ENCODE data around the gene G2E3.
"Not testable (repeated sequence)": the region's sequence is repeated elsewhere in the genome, so short reads cannot be mapped to it uniquely, and the experiment has no call there.

Gene G2E3

DNA sequence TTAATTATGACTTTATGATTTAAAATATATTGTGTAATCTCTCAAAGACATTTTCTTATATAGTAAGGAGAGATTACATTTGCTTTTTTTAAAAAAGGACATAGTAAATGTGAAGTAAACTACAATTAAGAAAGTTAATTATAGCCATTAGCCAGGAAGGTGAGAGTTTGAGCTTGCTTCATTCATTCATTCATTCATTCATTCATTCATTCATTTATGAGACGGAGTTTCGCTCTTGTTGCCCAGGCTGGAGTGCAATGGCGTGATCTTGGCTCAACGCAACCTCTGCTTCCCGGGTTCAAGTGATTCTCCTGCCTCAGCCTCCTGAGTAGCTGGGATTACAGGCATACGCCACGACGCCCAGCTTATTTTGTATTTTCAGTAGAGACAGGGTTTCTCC, 45.7 kb downstream of the G2E3 start:
- DNase-seq (ENCODE audit: low read depth) = not testable (repeated sequence)

DNA sequence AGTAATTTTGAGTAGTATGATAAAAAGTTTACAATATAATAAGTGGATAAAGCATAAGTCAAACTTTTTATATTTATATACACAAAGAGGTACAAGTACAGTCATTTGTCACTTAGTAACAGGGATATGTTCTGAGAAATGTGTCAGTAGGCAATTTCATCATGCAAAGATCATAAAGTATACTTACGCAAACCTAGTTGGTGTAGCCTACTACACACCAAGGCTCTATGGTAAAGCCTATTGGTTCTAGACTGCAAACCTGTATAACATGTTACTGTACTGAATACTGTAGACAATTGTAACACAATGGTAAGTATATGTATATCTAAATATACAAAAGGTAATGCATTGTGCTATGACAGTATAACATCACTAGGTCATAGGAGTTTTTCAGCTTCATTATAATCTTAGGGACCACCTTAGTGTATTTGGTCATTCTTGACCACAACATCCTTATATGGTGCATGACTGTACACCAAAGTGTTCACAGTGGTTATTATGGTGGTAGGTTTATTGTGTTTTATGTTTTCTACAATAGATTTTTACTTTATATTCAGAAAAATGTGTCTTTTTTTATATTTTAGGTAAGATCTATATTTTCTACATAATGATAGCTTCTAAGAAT, 48.3 kb downstream of the G2E3 start:
- peak; percentile 71 for DNase-seq (ENCODE audit: low read depth)

DNA sequence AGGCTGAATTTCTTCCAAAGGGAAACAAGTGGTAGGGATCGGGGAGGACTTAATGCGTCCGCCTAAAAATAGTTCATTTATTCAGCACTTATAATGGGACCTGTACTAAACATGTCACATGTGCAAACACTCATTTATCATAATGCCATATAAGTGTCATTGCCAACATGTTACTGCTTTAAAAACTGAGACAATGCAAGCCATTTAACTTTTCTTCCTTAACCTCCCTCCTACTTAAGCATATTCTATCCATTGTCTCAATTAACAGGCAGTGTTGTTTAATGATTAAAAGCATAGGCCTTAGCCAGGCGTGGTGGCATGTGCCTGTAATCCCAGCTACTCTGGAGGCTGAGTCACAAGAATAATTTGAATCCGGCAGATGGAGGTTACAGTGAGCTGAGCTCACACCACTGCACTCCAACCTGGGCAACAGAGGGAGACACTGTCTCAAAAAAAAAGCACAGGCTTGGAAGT, 49.6 kb downstream of the G2E3 start:
- DNase-seq (ENCODE audit: low read depth) = peak; percentile 73

DNA sequence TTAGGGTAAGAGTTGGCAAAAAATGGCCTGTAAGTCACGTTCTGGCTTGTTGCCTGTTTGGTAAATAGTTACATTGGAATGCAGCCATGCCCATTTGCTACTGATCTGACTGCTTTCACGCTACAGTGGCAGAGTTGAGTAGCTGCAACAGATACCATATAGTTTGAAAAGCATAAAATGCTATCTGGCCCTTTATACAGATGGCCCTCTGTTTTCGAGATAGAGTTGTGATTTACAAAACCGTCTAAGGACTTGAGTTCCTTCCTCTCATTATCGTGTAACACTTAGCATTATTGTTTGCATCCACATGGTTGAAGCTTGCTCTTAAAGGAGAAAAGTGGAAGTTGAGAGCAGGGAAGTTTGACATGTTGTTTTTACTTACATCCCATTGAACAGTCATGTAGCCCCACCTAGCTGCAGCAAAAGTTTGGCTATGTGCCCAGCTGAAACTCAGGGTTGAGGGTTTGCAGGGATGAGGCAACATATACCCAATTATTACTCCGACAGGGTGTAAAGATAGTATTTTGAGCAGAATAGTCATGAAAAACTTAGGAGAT, 51.9 kb downstream of the G2E3 start:
- peak; percentile 58 for DNase-seq (ENCODE audit: low read depth)

DNA sequence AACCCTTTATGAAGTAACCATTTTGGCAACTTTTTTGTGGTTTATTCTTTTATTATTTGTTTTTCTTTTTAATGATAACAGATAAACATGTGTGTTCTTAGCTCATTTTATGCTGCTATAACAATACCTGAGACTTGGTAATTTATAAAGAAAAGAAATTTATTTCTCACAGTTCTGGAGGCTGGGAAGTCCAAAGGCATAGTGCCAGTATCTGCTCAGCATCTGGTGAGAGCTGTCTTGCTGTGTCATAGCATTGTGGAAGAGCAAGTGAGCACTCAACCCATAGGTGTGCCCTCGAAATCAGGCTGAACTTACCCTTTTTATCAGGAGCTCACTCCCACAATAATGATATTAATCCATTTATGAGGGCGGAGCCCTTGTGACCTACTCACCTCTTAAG, 55.2 kb downstream of the G2E3 start:
- no peak for DNase-seq (ENCODE audit: low read depth)

DNA sequence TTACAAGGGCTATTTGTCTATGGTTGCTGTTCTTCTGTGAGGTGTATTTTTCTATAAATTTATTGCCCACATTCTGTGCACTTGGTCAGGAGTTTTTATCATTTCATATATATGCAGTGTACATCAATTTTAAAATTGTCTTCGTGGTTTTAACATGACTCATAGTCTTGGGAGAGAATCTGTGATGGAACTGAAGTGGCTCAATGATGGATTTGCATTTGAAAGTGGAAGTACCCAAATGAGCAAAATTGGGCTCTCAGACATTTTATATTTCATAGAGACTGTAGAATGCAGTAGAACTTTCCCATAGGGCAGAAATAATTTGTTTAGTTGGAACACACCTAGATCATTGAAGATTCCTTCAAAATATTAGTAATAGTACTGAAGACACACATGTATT, 61.2 kb downstream of the G2E3 start:
- peak; percentile 89 for DNase-seq (ENCODE audit: low read depth)

DNA sequence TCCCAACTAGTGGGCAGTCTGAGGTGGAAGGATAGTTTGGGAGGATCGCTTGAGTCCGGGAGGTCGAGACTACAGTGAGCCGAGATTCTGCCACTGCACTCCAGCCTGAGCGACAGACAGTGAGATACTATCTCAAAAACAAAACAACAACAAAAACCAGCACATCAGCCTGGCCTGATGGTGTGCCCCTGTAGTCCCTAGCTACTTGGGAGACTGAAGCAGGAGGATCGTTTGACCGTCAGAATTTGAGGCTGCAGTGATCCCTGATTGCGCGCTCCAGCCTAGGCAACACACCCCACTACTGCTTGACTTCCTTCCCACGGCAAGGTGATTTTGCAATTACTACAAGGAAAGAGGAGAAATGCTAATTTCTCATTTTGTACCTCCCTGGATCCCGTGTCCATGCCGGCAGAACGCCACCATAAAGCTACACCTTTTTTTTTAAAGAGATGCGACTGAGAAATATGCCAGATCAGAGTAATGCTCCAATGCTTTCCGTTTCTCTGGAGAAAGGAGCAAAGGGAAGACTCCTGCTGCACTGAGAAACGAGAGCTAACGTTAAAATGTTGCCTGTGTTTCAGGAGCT, 62.5 kb downstream of the G2E3 start:
- peak; percentile 51 for DNase-seq (ENCODE audit: low read depth)

DNA sequence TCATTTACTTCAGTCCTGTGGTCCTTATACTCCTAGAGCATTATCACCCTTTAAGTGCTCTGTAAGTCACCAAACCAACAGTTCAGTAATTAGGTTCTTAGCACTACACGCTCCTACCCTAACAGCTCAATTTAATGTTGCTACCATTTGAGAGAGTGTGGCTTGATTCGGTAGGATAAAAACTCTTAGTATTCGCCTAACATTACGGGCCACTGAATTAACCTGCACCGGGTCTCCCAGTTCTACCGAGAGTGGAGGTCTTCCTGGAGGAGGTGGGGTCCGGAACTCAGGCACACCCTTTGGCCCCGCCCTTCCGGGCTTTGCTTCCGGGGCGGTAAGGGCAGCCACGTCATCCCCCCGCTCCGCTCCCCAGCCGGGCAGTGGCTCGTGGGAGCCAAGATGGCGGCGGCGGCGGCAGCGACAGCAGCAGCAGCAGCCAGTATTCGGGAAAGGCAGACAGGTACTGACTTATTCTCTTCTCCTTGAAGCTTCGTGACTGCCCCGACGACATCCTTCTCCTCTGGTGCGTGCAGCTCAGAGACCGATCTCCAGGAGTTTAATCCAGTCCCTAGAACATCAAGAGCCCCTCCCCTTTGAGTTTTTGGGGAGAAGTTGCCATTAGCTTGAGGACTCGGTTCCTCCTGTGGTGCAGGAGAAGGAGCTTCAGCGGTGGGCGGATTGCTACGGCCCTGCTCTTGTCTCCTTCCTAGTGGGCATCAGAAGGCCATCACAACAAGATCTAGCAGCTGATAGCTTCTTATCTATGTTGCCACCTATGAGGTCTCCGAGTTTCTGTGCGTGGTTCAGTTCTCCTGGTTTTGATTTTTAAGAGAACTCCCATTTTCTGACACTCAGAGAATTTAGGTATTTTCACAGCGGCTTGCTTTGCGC, 63.2 kb downstream of the G2E3 start, which contains the start of gene SCFD1:
Gene SCFD1, plus strand, starts transcription at position 380 of the 891 bp plus-strand sequence. Its CDS starts 20 bp downstream, at position 400.
- peak; percentile 93 for DNase-seq (ENCODE audit: low read depth)

DNA sequence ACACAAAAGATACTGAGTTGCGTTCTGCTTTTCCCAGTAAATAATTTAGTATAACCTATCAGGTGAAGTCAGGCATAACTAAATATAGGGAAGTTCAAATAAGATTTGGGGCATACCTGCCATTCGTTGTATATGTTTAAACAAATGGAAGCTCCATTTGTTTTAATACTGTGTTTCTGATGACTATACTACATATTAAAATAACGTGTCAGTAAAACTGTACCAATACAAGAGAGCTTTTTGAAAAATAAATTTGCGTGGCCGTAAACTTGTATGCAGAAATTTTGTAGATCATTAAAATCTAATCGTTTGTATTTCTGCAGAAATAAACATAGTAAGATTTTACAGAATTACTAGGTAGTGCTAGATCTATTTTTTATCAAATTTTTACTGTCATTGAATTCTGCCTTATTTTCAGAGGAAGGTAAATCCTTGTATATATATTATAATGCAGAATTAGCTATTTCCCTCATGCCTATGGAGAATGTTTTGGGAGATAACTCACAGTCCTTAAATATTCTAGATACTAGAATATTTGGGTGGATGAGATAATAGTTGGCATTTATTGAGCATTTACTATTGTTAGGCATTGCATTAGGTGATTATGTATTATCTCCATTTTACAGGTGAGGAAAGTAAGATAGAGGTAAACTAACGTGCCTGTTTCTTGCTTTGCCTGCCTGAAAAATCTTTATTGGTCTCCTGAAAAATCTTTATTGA, 64.6 kb downstream of the G2E3 start:
- no peak for DNase-seq (ENCODE audit: low read depth)

DNA sequence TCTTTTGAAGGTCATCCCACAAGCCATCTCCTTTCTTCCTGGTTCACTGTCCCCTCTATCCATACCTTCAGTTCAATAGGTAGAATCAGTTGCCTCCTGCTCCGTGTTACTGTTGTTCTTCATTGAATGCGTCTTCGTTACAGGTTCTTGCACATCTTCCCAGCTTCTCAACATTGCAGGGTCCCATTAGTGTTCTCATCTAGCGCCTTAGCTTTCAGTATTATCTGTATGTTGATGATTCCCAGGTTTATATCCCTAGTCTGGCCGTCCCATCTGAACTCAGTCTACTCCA, 65.1 kb downstream of the G2E3 start:
- no peak for DNase-seq (ENCODE audit: low read depth)

DNA sequence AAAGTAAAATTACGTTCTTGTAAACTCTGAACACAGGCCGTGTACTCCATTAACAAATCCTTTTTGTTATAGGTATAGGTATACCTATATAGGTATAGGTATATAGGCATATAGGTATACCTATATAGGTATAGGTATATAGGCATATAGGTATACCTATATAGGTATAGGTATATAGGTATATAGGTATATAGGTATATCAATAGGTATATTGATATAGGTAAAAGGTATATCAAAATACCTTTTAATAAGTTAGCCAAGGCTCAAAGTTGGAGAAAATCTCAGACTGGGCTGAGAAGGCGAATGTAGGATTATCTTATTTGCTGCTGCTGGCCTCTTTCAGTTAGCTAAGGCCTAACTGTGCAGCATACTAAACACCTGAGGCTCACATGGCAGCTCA, 66.6 kb downstream of the G2E3 start:
- no peak for DNase-seq (ENCODE audit: low read depth)

DNA sequence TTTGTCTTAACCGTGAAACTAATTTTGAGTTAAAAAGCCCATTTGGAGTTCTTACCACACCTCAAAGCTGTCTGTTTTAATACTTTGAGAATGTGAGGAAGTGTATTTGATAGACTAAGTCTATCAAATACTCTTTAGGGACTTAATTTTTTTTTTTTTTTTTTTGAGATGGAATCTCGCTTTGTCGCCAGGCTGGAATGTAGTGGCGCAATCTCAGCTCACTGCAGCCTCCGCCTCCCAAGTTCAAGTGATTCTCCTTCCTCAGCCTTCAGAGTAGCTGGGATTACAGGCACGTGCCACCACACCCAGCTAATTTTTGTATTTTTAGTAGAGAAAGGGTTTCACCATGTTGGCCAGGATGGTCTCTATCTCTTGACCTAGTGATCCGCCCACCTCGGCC, 70.5 kb downstream of the G2E3 start:
- DNase-seq (ENCODE audit: low read depth) = peak; percentile 65

DNA sequence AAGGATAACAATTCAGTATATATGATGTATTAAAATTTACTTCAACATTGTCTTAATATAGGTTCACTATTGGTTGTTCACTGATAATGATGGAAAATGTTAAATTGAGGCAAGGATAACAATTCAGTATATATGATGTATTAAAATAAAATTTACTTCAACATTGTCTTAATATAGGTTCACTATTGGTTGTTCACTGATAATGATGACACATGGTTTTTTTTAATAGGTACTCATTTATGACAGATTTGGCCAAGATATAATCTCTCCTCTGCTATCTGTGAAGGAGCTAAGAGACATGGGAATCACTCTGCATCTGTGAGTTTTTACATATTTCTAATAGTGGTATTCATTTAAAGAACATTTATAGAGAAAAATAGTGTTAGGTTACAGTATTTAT, 71.3 kb downstream of the G2E3 start:
- DNase-seq (ENCODE audit: low read depth) = no peak

DNA sequence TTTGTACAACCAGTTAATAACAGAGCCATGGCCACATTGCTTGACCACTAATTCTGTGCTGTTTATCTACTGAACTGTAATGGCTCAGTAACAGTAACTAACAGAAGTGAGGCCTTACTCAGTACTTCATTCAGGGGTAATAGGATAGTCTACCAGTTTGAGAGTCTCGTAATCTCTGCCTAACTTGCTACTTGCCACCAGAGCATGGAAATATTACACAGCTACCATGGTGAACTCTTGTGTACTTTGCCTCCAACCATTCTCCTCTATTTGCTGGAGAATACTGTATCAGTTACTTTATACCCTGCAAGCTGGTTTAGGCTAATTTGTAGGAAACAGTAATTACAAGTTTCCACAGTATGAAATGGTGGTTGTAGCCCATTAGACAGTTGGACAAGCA, 73.8 kb downstream of the G2E3 start:
- DNase-seq (ENCODE audit: low read depth) = no peak

DNA sequence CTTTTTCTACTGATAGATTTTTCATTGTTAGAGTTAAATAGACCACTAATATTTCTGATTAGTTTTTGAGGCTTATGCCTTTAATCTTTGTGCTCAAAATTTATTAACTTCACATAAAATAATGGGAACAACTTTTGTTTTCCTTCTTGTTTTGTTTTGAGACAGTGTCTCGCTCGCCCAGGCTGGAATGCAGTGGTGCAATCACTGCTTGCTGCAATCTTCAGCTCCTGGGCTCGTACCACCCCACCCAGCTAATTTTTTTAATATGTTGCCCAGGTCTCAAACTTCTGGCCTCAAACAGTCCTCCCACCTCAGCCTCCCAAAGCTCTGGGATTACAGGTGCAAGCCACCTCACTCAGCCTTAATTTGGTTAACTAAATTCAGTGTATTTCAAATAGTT, 80.0 kb downstream of the G2E3 start:
- DNase-seq (ENCODE audit: low read depth) = no peak

DNA sequence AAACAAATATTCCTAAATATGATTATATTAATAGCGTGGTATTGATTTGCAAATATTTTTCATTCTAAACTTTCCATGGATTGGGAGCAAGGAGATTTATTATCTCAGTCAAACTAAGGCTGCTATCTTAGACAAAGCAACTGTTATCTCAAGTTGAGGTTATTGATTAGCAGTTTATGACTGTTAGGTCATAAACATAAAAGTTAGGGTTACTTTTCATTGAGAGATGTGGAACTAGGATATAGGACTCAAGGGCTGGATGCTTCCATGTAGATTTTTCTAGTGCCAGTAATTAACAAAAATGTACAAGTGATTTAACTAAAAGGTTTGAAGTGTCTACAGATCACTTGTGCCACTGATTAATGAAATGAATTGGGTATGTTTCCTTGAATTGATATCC, 82.2 kb downstream of the G2E3 start:
- DNase-seq (ENCODE audit: low read depth) = no peak

DNA sequence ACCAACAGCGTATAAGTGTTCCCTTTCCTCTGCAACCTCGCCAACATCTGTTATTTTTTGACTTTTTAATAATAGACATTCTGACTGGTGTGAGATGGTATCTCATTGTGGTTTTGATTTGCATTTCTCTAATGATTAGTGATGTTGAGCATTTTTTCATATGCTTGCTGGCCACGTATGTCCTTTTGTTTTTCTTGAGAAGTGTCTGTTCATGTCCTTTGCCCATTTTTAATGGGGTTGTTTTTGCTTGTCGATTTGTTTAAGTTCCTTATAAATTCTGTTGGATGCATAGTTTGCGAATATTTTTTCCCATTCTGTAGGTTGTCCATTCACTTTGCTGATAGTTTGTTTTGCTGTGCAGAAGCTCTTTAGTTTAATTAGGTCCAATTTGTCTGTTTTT, 85.5 kb downstream of the G2E3 start:
- DNase-seq (ENCODE audit: low read depth) = not testable (repeated sequence)

DNA sequence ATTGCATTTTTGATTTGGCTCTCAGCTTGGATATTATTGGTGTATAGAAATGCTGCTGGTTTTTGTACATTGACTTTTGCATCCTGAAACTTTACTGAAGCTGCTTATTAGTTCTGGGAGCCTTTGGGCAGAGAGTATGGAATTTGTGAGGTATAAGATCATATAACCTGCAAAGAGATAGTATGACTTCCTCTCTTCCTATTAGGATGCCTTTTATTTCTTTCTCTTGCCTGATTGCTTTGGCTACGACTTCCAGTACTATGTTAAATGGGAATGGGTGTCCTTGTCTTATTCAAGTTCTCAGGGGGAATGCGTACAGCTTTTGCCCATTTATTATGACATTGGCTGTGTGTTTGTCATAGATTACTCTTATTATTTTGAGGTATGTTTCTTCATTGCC, 86.6 kb downstream of the G2E3 start:
- DNase-seq (ENCODE audit: low read depth) = no peak

DNA sequence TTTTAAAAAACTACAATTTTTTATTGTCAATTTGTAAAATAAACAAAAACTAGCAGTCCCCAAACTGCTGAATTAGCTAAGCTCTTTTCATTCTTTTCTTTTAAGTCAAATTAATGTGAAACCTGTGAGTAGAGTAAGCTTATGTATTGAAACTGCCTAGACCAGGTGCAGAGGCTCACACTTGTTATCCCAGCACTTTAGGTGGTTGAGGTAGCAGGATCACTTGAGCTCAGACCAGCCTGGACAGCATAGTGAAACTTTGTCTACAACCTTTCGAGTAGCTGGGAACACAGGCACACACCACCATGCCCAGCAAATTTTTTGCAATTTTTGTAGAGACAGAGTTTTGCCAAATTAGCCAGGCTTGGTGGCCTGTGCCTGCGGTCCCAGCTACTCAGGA, 89.5 kb downstream of the G2E3 start:
- DNase-seq (ENCODE audit: low read depth) = no peak

DNA sequence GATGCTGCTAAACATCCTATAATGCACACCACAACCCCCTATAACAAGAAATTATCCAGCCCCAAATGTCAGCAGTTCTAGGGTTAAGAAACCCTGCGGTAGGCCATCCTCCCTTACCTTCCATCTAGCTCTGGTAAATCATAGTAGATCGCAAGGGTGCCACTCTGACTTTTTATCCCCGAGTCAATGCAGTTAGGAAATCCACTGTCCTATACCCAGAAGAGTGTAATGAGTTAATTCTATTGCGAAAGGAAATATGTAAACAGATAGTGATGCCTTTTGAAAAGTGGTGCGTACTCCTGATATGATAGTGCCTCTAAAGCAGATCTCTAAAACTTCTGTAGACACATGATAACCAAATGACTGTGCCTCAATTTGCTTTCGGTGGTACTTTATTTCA, 93.0 kb downstream of the G2E3 start:
- no peak for DNase-seq (ENCODE audit: low read depth)

DNA sequence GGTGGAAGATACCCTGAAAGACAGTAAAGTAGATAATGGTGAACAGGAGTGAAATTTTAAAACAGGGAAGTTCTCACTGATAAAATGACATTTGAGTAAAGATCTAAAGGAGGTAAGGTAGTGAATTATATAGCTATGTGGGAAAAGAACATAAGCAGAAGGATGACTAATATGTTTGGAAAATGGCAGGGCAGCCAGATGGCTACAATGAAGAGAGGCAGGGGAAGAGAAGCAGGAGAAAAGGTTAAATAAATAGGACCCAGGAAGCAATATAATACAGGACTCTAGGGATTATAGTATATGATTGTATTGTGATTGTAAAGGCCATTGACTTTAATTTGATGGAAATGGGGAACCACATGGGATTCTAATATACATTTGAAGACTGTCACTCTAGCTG, 96.2 kb downstream of the G2E3 start:
- peak; percentile 17 for DNase-seq (ENCODE audit: low read depth)

DNA sequence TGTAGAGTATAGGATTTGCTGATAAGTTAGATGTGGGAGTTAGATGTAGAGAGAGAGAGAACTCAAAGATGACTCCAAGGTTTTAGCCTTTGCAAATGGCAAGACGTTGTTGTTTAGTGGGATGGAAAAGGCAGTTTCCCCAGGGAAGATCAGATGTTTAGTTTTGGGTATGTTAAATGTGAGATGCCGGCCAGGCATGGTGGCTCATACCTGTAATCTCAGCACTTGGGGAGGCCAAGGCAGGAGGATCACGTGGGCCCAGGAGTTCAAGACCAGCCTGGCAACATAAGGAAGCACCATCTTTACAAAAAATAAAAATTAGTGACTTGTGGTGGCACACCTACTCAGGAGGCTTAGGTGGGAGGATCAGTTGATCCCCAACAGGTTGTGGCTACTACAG, 96.7 kb downstream of the G2E3 start:
- no peak for DNase-seq (ENCODE audit: low read depth)
